SU-DHL-6 (cell line): ENCODE measurements around the gene FBXL20.

Experiments
- H2AFZ ChIP-seq: fragments of 200-600 bp; sonication (generic); 2 replicates; pipeline ENCODE4 v1.6.1; 2014; ENCODE audit warnings: low read depth, mild to moderate bottlenecking, moderate library complexity, mixed read lengths, antibody characterized with exemption, low read length; ENCODE audit not compliant: severe bottlenecking
- H3F3A ChIP-seq: fragments of 200-600 bp; shearing (Covaris generic); 2 replicates; pipeline ENCODE4 v1.6.0; 2016; ENCODE audit warnings: antibody characterized with exemption, mild to moderate bottlenecking; ENCODE audit not compliant: insufficient read depth
- H3K27ac ChIP-seq: fragments of 200-600 bp; sonication (generic); 2 replicates; pipeline ENCODE4 v1.5.1; 2016; ENCODE audit warnings: low read depth, mild to moderate bottlenecking, low read length, moderate library complexity, mixed read lengths
- H3K27me3 ChIP-seq: fragments of 200-600 bp; sonication (generic), shearing (Covaris generic); 2 replicates; pipeline ENCODE4 v1.6.0; 2014; ENCODE audit warnings: mild to moderate bottlenecking, low read length
- H3K36me3 ChIP-seq: fragments of 200-600 bp; sonication (generic); 2 replicates; pipeline ENCODE4 v1.6.1; 2014; ENCODE audit warnings: mild to moderate bottlenecking, low read length, mixed read lengths
- H3K4me2 ChIP-seq: fragments of 300-600, 200-600 bp; shearing (Covaris generic), sonication (generic); 2 replicates; pipeline ENCODE4 v1.6.0; 2014; ENCODE audit warnings: low read length, low read depth, mild to moderate bottlenecking; ENCODE audit not compliant: poor library complexity, severe bottlenecking
- H3K4me3 ChIP-seq: fragments of 200-600 bp; sonication (generic); 2 replicates; pipeline ENCODE4 v1.5.1; 2014; ENCODE audit warnings: antibody characterized with exemption, low read length, mild to moderate bottlenecking, mixed read lengths; ENCODE audit not compliant: insufficient read depth, poor library complexity, severe bottlenecking
- H3K79me2 ChIP-seq: fragments of 200-600 bp; sonication (generic); 2 replicates; pipeline ENCODE4 v1.6.1; 2014; ENCODE audit warnings: mild to moderate bottlenecking, low read length, moderate library complexity; ENCODE audit not compliant: insufficient read depth
- H3K9ac ChIP-seq: fragments of 200-600 bp; sonication (generic); 2 replicates; pipeline ENCODE4 v1.7.0; 2014; ENCODE audit warnings: mild to moderate bottlenecking, low read length
- H3K9me2 ChIP-seq: fragments of 200-600 bp; sonication (generic); replicated peaks from 2 replicates; pipeline ENCODE4 v1.6.1; 2014; ENCODE audit warnings: low read length; ENCODE audit not compliant: insufficient read depth
- H3K9me3 ChIP-seq: fragments of 200-600 bp; sonication (generic); 2 replicates; pipeline ENCODE4 v1.6.1; 2014; ENCODE audit warnings: low read length, mixed read lengths; ENCODE audit not compliant: insufficient read depth
- H4K20me1 ChIP-seq: fragments of 200-600 bp; sonication (generic); 2 replicates; pipeline ENCODE4 v1.6.1; 2014; ENCODE audit warnings: low read depth, mild to moderate bottlenecking, antibody characterized with exemption, low read length, moderate library complexity, mixed read lengths
- EZH2phosphoT487 ChIP-seq: fragments of 200-600 bp; sonication (generic), shearing (Covaris generic); conservative IDR thresholded peaks from 2 replicates; pipeline ENCODE4 v1.6.1; 2018; ENCODE audit warnings: mild to moderate bottlenecking, antibody characterized with exemption, low read length, moderate library complexity, mixed read lengths
- TF ChIP-seq, protein P1 (sequence below): fragments of 200-600 bp; sonication (generic); IDR thresholded peaks from one replicate; pipeline ENCODE4 v1.5.1; 2017; ENCODE audit warnings: antibody characterized with exemption, mild to moderate bottlenecking, low read length, moderate library complexity; ENCODE audit not compliant: insufficient read depth, poor library complexity, severe bottlenecking

The FBXL20 gene

DNA sequence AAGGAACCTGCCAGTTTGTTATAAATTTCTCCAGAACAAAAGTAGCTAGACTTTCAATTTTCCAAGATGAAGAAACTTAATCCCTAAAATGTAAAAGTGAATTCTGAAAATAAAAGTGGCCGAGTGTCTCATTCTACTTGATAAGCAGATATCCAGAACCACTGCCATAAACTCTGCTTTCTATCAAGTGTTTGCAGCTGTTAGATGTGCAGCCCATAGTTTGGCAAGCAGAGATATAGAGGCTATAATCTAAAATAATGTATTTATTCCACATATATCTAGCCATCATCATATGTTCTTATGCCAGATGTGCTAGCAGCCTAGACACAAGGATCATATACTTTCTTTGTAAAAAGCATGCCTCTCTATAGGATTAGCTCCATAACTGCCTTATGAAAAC, 14.7 kb upstream of the FBXL20 start:
- no peak overlapping the region for H2AFZ ChIP-seq
- no peaks in the 10 kb centered on the region for H3K27me3 ChIP-seq
- H3K36me3 ChIP-seq = peaks cover 16% of the 10 kb centered on the region
- H3K9me3 ChIP-seq = no peaks in the 10 kb centered on the region
- no peaks in the 10 kb centered on the region for H4K20me1 ChIP-seq
- H3K4me3 ChIP-seq = no peak overlapping the region
- H3K79me2 ChIP-seq = no peaks in the 10 kb centered on the region
- H3K9ac ChIP-seq = no peak overlapping the region
- H3K4me2 ChIP-seq = no peak overlapping the region
- no peaks in the 10 kb centered on the region for H3F3A ChIP-seq
- no peaks in the 10 kb centered on the region for H3K9me2 ChIP-seq
- no peak for TF ChIP-seq EZH2phosphoT487
- TF ChIP-seq, protein P1, sequence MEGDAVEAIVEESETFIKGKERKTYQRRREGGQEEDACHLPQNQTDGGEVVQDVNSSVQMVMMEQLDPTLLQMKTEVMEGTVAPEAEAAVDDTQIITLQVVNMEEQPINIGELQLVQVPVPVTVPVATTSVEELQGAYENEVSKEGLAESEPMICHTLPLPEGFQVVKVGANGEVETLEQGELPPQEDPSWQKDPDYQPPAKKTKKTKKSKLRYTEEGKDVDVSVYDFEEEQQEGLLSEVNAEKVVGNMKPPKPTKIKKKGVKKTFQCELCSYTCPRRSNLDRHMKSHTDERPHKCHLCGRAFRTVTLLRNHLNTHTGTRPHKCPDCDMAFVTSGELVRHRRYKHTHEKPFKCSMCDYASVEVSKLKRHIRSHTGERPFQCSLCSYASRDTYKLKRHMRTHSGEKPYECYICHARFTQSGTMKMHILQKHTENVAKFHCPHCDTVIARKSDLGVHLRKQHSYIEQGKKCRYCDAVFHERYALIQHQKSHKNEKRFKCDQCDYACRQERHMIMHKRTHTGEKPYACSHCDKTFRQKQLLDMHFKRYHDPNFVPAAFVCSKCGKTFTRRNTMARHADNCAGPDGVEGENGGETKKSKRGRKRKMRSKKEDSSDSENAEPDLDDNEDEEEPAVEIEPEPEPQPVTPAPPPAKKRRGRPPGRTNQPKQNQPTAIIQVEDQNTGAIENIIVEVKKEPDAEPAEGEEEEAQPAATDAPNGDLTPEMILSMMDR = no peak
- no peak overlapping the region for H3K27ac ChIP-seq

DNA sequence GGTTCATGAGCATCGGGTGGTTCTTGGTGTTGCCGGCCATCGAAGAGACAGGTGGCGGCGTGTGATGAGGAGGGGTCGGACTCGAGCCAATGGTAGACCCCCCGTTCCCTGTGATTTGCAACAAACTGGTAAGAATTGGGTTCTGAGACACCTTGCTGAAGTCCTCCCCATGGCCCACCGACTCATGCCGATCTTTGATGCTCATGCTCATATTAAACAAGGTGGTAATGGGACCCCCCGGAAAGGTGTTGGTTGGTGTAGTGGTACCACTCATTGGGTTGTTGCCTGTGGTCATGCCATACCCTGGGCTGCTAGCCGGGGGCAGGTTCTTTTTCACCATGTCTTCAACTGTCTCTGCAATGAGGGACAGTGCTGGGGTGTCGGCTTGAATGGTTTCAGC, 8.9 kb upstream of the FBXL20 start:
- H4K20me1 ChIP-seq = no peaks in the 10 kb centered on the region
- no peak overlapping the region for H3K4me3 ChIP-seq
- TF ChIP-seq EZH2phosphoT487 = no peak
- TF ChIP-seq, protein P1 = no peak
- no peak overlapping the region for H3K9ac ChIP-seq
- no peaks in the 10 kb centered on the region for H3K79me2 ChIP-seq
- no peaks in the 10 kb centered on the region for H3K9me3 ChIP-seq
- no peak overlapping the region for H2AFZ ChIP-seq
- H3K27me3 ChIP-seq = no peaks in the 10 kb centered on the region
- no peak overlapping the region for H3K4me2 ChIP-seq
- peaks cover 10% of the 10 kb centered on the region; the same call in 1 of the 2 replicates for H3K36me3 ChIP-seq
- no peak overlapping the region for H3K27ac ChIP-seq
- peaks cover 8% of the 10 kb centered on the region; the same call in 1 of the 2 replicates for H3F3A ChIP-seq
- H3K9me2 ChIP-seq = no peaks in the 10 kb centered on the region

DNA sequence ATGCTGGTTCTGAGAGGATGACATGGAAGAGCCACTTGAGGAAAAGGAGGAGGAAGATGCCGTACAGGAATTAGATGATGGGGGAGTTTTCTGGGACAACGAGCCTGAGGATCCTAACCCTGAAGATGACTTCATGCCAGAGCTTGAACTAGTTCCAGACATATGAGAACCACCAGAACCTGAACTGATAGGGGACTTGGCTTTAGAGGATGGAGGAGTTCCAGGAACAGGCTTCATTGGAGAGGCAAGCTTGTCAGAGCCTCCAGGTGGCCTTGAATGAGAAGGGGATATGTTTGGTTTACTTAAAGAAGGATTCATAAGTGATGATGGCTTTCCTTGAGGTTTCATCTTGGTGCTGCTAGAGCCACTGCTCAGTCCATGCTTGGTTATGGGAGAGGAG, 6.9 kb upstream of the FBXL20 start:
- TF ChIP-seq EZH2phosphoT487 = no peak
- TF ChIP-seq, protein P1 = no peak
- Histone ChIP-seq H3K27ac (no peak overlapping the region), H3K27me3 (no peaks in the 10 kb centered on the region), H4K20me1 (no peaks in the 10 kb centered on the region), H3K9me2 (no peaks in the 10 kb centered on the region), H3K9ac (no peak overlapping the region), H3K36me3 (peaks cover 5% of the 10 kb centered on the region; the same call in 1 of the 2 replicates), H2AFZ (no peak overlapping the region), H3K79me2 (no peaks in the 10 kb centered on the region), H3K9me3 (no peaks in the 10 kb centered on the region), H3K4me3 (no peak overlapping the region), H3F3A (peaks cover 20% of the 10 kb centered on the region), H3K4me2 (no peak overlapping the region)
